Measurements from ENCODE around the gene ZBED4.

The ZBED4 gene

DNA sequence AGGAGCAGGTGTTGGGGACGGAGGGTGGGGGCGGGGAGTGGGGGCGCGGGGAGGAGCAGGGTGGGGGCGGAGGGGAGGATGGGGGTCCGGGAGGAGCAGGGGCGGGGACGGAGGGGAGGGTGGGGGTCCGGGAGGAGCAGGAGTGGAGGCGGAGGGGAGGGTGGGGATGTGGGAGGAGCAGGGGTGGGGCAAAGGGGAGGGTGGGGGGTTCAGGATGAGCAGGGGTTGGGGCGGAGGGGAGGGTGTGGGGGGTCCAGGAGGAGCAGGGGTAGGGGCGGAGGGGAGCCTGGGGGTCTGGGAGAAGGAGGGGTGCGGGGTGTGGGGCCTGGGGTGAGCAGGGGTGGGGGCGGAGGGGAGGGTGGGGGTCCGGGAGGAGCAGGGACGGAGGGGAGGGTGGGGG is 81.9 kb downstream of the ZBED4 start:
- DNase-seq (ENCODE audit: low read depth in 2 of 2): peak in 1 of 2 donors; percentile 31

DNA sequence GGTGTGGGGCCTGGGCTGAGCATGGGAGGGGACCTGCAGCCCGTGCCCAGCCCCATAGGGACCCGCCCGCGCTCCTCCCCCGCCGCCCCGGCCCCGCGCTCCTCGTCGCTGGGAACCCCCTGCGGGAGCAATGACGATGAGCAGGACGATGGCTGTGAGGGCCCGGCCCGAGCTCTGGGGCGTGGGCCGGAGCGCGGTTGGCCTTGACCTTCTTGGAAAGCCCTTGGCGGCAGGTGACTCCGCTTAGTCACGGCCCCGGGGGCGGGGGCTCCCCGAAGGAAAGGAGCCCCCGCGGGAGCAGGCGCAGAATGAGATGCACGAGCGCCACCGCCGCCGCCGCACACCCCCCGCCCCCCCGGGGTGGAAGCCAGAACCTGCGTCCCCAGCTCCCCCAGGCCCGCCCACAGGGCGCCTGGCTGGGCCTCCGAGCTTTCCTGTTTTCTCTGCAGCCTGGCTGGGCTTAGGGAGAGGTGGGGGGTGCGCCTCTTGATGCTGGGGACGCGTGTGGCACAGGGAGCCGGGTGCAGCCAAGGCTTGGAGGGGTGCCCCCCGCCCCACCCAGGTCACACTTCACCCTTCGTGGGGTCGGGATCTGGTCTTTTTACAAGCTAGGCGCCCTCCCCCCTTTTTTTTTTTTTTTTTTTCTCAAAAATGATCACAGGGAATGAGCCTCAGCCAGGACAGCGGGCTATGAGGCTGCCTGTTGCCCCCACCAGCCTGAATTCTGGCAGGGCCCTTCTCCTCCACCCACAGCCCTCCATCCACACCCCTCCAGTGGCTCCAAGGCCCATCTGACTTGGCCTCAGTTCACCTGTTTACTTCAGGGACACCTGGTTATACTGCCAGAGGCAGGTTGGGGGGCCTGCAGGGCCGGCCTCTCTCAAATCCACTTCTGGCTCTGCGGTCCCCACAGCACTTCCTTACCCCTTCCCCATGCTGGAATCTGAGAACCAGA is 82.7 kb downstream of the ZBED4 start:
- peak; percentile 97 for DNase-seq (ENCODE audit: low read depth in 2 of 2)

DNA sequence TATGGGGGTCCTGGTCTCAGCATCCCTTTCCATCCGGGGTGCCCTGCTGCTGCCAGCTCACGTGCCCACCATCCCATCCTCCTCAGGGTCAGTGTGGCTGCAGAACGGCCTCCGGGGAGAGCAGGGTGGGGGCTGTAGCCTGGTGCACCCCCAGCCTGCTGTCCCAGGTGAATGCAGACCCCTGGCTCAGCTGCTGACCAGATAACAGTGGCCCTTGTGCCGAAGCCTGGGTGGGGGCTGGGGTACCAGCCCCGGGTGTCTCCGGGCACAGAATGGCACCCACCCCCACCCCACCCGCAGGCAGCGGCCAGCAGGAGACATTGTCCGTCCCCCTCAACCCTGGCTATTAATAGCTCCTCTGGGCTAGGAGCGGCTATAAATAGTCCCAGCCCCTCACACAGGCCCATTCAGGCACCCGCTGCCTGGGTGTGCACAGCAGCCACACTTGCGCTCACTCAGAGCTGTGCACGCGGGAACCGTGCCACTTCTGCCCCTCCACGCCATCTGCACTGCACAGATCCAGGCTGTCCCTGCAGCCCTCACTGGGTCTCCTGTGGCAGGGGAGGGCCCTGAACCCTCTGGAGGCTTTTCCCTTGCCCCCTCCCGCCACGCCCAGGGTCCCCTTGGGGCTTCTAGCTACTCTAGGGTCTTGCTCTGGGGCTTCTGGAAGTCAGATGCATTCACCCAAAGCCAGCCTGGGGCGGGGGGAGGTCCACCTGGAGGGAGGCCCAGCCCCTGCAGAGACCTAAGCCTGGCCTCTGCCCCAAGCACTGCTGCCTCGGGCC is 83.5 kb downstream of the ZBED4 start:
- DNase-seq (ENCODE audit: low read depth in 2 of 2): no peak

DNA sequence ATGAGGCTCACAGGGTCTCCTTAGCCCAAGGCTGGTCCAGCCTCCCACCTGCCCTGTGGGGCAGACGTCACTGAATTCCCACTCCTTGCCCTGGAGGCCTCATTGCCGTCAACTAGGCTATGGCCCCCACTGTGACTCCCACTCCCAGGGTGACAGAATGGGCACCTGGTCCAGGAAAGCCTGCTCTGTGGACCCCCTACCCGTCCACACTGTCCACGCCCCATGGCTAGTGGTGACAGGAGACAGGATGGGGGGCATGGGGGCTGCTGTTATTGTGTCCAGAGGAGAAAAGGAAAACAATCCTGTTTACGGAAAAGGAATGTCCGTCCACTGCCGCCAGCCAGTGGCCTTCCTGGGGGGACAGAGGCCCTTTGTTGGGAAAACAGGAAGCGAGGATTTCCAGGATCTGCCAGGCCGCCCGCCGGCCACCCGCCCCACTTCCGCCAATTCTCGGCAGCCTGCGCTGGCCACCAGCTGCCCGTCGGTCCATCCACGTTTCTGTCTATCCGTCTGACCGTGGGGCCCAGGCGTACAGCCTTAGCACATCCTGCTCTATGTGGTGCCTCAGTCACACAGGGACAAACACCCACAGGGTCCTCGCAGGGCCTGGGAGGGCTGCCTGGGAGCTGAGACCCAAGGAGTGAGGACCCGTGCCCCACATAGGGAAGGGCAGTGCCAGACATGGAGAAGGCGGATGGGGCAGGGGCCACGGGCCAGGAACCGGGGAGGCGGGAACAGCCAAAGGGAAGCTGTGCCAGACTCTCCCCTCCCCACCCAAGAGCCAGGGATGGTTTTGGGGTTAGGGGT is 84.3 kb downstream of the ZBED4 start:
- DNase-seq (ENCODE audit: low read depth in 2 of 2): no peak

DNA sequence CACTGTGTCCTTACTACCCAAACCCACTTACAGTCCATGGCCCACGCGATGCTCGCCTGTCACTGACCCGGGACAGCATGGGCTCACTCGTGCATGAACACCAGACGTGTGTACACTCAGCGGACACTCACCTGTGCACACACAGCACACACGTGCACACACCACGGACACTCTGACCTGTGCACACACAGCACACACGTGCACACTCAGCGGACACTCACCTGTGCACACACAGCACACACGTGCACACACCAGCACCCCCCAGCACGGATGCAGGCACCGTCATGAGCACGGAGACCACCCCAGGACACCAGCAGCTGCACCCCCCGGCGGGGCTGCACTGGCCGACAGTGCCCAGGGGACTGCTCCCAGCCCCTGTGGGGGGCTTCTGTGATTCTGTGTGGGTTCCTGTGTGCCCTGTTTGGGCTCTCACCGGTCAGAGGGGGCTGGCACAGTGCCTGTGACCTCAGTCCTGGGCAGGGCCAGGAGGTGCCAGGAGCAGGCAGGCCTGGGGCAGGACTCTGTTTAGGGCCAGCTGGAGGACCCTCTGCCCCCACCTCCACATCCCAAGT is 85.0 kb downstream of the ZBED4 start:
- no peak for DNase-seq (ENCODE audit: low read depth in 2 of 2)
